IPS-NIHi7 (cell line): Measurements from ENCODE around the gene SERGEF.
A peak's percentile ranks its signal among the peaks of the same experiment; 100 is the strongest.

Experiments used
- DNase-seq: peaks from one replicate; pipeline ENCODE4 v3.0.0; 2012; ENCODE audit warnings: mixed read lengths; ENCODE audit errors: extremely low spot score

The SERGEF gene

DNA sequence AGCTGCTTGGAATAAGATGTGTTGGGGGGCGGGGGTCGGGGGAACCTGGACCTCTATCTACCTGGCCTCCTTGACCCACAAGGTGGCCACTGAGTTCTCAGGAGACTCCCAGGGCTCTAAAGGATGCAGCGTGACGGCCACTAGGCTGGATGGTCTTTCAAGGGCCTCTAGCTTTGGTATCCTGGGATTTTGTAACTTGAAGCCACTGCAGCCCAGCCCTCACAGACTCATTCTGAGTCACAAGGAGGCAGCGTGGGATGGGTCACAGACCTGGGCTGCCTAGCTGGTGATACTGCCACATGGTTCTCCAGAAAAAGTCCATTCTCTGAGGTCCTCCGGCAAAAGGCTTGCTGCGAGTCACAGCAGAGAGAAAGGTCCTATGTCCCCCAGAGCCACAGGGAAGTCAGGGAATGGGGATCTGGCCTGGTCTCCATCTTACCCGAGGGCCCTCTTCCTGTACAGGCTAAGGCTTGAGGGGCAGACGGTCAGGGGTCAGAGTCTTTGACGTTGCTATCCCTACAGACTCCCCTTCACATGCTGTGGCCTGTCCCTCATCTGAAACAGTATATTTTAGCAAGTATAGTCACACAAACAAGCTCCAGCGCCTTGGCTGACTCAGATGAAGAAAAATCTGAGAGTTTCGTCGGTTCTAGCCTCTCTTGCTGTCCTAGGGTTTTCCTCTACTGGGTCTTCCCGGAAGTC is 225.9 kb downstream of the SERGEF start:
- DNase-seq = peak; percentile 32

DNA sequence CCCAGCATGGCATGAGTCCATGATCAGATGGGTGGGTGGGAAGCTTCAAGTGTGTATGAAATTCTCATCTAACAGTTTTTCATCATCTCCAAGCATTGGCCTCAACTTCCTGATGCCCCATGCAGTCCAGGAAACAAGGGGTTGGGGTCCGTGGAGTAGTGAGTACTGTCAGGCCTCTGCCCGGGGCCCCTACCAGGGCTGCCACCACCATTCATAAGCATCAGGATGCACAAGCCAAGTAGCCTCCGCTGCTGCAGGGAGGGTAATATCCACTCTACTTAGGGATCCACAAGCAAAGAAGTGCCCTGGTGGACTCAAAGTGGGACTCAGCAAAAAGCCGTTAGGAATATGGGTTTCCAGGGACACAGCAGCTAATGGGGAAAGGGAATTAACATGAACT is 229.0 kb downstream of the SERGEF start:
- DNase-seq = no peak

DNA sequence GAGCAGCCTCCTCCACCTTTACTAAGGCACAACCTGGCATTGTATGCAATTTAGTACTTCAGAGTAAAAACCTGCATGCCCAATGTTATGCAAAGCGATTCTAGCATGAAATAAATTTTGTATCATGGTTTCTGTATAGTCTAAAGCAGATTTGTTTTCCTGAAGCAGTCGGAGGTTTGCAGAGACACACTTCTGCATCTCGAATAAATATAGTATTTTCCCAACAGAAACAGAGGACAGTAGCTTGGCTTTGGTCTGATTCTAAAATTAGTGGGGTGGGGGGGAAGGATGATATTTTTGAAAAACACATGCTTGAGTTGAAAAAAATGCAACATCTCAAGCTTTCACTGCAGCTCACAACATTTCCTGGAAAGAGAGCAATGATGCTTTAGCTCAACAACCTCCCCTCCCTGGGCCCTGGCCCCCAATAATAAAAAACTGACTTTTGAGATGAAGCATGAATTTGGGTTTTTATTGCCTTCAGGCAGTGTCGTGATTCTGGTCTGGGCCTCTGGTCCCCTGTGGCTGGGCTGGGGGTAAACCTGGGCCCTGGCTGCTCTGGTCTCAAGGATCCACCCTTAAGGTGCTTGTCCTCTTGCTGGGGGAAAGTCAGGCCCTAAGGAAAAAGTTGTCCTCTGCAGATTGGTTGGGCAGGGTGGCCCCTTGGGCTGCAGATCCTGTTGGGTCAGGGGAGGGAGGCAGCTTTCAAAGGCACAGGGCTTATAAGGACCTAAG is 230.1 kb downstream of the SERGEF start:
- no peak for DNase-seq

DNA sequence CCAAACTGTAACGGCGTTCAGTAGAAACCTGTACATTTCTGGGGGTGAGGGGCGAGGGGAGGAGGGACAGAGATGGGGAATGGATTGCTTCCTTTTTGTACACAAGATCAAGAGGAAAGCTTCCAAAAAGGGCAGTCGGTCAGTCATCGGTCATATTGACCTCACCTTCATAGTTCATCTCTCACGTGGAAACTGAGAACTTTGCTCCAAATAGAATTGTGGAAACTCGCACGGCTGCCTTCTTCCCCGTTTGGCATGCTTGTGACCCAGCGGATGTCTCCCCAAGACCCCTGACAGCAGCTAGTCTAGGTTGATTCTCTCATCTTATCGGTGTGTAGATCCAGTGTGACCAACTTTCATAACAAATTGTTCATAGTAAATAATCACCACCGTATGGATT is 230.7 kb downstream of the SERGEF start:
- DNase-seq = no peak

DNA sequence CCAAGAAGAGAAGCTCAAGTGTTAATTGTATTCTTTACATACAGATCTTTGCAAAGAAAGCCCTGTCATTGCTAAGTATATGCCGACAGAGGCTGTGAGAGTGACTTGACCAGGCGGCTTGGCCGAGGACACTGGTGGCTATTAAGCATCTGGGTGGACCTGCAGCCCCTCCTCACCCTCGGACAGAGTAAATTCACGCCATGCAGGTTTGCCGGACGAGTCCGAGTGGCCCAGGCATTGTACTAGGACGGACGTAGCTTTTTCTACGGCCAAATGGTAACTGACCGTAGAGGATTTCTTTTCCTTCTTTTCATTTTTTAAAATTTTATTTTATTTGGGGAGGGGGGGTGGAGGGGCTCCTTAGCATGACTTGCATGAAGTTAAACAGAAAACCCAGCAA is 231.2 kb downstream of the SERGEF start:
- no peak for DNase-seq

DNA sequence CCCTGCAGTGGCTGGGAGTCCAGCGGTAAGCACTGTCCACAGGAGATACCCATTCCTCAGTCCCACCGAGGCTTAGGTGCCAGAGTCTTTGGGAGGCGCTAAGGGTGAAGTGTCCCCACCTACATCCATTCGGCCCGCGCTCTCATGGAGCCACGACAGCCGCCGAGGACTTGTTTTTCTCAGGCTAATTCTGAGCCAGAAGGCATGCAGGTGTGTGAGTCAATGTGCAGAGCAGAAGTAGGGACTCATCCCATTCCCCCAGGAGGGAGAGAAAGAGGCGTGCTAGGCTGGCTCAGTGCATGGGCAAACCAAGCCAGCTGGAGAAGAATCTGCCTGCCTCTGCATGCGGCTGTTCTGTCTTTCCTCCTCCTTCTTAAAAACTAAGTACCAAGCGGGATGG is 231.6 kb downstream of the SERGEF start:
- no peak for DNase-seq

DNA sequence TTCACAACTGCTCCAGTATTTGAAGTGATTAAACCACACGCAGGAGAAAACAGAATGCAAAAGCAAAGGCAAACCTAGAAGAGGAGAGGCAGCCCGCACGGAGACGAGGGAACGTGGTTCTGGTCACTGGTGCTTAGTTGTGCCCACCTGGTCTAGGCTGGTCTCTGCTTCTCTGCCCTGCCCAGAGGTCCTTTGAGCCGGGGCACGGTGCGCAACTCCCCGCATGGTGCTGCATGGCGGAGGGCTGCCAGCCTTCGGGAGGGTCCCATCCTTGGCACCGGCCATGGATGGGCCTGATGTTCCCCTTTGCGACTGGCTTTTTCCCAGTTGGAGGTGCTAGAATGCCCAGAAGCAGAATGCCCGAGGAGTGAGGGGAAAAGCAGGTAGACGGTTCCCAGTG is 232.2 kb downstream of the SERGEF start:
- DNase-seq = no peak

DNA sequence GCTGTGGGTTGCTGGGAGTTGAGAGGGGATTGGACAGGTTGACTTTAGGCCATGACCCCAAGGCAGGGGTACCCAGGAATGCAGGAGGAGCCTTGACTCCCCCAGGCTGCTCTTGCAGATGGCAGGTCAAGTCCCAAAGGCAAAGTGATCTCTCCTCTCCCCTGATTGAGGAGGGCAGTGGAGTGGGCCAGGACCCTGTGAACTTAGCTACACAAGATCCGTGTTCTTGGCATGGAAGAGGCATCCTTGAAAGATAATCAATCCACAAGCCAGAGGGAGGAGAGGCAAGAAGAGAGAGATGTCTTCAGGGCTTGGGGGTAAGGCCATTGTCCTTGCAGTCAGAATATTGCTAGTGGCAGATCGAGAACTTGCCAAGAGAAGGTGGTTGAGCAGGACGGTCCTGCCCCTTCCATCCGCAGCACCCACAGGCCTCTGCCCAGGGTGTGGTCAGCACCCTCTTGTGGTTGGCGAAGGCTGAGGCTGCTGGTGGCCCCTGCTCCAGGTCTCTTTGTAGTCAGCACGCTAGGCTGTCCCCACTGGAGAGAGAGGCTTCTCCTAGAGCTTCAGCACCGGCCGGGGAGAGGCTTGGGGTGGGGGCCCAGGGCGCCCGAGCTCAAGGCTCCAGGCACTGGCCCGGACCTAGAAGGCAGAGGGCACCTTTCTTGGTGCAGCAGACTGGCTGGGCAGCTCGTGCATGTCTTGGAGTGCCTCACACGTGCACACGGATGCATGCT is 232.8 kb downstream of the SERGEF start:
- no peak for DNase-seq

DNA sequence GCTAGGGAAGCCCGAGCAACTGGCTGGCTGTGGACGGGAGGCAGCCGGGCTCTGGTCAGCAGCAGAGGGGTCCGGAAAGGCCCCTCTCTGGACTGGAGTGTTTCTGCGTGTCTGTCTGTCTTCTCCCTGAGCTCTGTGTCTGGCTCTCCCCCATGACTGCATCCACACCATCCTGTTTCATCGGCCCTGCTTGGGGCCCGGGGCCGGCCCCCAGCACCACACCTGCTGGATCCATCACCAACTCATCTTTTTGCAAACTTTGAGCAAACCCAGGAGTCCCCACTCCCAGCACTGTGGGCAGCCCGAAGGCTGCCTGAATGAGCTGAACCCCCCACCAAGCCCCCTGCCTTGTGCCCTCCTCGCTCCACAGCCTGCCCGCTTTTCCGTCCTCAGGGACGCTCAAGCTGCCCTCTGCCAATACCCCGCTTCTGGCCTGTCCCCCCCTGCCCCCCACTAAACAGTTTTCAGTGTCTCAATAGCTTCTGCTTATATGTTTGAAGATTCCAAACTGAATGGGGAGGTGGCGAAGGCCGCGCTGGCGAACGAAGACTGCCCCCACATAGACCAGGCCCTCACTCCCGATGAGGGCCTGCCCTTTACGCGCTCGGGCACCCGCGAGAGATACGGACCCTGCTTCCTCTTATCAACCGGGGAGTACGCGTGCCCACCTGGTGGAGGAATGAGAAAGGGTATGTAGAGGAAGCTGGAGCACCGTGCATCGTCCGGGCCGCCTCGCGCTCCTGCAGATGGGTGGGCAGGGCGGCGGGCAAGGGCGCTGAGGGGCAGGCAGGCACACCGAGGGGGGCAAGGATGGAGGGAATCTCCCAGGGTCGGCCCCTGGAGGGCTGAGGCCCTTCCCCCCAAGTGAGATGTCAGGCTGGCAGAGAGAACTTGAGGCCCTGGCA is 233.6 kb downstream of the SERGEF start:
- no peak for DNase-seq

DNA sequence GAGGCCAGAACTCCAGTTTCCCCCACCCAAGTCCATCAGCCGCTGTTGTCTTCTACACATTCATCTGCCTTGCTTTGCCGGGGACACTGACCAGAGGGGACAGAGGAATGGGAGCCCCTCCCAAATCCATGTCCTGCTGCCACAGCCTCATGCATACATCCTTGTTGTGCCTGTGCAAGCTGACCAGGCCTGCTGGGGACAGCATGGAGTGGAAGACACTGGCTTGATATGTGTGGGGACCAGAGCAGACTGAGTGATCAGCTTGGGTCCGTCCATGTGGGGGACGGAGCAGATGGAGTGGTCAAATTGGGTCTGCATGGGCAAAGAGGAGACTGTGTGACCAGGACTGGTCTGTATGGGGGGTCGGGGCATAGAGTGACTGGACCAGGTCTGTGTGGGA is 234.5 kb downstream of the SERGEF start:
- DNase-seq = no peak

DNA sequence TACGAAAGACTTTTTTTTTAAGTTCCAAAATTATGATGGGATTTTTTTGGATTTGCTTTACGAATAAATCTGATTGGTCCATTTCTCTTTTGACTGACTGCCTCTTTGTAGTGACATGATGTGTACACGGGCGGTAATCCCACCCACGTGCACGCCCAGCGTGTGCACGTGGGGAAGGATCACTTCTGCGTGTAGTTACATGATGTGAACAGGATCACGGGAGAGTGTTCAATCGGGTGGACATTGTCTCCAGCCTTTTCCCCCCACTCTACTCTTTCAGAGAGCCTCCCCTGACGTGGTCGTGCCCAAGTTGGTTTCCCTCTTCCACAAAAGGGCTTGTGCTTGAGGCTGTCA is 235.1 kb downstream of the SERGEF start:
- DNase-seq = no peak

DNA sequence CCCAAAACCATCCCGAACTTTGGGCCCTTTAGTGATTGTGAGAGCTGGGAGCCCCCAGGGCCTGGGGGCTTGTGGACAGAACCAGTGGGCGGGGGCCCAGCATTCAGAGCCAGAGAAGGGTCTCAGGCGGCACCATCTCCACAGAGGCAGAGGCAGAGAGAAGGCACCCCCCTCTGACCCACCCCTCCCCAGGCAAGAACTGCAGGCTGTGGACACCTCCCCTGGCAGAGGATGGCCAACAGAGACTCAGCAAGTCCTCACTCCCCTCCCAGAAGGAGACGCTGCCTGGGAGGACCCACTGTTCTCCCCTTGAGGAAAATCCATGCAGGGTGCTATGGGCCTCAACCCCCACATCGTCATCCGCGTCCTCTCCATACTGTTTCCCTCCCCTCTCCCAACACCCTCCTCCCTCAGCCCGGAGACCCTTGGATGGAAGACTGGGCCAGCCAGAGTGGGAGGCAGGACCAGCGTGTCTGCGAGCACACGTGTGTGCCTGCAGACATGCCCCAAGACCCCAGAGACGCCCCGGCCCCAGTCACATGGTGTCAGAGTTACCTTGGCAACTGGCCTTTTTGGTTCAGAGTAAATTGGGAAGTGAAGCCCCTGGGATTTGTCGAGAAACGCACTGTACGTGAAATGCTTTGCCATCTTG is 235.6 kb downstream of the SERGEF start:
- no peak for DNase-seq

DNA sequence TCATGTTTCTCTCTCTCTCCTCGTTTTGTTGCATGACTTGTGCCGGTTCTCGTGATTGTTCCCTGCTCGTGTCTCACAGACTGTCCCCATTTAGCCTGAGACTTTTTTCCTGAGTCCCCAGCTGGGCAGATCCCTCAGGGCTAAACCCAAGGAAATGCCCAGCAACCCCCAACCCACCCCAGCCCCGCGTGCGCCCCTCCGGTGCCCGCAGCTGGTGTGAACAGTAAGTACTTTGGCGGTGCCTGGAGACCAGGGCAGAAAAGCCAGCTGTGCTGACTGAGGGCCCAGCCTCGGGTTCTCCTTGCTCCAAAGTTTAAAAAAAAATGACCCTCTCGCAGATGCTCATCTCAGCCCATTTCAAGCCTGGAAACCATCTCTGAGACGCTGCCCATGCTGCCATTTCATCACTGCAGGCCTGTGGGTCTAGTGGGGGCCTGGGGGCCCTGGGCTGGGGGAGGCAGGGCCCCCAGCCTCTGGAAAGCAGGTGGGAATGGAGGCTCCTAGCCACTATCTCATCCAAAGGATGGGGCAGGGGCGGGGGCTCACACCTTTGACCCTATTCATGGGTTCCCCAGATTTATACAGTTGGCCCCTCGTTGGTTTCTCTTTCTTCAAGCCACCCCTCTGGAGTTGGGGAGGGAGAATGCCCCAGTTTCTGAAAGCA is 236.5 kb downstream of the SERGEF start:
- DNase-seq = no peak

DNA sequence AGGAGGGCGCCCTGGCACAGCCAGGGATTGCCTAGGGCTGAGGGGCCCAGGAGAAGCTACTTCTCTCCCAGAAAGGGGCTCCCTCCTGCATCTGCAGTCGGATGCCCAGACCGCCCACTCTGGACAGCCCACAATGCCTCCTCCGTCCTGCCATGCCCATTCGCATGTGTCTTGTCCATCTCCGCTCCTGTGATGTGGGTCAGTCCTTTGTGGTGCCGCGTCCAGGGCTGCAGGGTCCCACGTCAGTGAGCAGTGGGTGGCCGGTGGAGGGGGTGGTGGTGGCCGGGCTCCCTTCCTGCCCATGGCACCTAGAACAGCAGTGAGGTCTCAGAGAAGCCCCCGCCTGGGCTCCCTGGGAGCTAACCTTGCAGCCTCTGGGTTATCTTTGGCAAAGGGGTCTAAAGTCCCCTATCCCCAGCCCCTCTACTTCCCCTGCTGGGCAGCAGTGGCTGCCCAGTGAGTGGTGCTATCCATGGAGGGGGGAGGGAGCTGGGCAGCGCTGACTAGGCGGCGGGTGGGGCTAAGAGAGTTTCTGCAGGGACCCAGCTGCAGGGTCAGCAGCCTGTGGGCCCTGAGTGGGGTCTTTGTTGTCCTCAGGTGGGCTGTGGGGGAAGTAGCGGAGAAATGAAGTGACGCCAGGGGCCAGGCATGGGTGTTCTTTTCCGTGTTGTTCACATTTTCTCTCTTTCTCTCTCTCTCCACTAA is 237.2 kb downstream of the SERGEF start:
- DNase-seq = no peak

DNA sequence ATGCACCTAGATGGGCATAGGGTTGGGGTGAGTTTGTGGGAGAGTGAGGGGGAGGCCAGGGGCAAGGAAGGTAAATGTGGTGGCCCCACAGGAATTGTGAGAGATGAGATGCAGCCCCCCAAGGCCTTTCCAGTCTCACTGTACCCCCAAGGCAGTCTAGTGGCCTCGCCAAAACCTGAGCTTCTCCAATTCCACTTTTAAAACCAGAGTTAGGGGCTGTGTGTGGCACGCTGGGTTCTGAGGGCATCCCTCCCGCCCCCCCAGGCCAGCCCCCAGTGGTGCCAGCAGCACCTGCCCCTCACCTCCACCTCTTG is 237.9 kb downstream of the SERGEF start:
- no peak for DNase-seq

DNA sequence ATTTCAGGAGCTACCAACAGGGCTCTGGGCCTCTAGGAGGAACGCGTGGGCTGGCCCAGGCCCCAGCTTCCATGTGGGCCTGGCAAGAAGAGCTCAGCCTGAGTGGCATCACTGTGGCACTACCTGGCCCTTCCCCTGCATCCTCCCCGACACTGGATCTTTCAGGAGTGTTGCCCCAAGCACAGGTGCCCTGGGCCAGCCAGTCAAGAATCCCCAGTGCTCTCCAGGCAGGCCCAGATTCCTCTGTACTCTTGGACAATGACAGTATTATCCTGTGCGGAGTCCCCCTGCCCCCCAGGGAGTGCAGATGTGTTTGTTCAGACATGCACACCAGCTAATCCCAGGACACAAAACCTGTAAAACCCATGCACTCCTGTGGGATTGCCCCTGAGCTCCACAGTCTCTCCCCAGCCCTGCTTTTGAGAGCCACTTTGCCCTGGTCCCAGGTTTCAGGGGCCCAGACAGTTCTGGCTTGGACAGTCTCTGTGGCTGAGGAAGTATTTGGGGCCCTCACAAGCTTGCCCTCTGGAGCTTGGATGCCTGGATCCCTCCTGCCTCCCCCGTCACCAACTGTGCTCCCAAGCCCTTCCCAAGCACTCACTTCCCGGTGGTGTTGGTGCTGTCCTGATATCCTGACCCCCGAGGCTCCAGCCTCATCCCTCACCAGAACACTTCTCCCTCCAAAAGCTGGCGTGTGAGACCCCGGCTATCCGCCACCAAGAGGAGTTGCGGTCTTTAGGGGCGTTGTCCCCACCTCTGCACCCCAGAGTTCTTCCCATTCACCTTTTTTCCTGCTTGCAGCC is 238.4 kb downstream of the SERGEF start:
- DNase-seq = no peak

DNA sequence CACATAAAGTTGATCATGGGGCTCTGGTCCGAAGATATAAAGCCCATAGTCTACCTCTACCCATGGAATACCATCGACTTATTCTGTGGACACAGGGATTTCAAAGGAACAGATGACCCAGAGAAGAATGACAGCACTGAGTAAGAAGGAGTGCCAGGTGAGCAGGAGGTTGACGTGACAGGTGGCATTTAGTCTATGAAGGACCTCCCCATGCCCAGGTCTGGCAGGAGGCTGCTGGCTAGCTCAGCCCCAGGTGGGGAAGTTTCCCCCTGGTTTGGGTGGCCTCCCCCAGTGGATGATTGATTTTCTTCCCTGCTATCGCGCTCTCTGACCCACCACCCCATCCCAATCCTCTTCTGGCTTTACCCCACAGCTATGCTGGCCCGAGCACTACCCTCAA is 239.2 kb downstream of the SERGEF start:
- no peak for DNase-seq

DNA sequence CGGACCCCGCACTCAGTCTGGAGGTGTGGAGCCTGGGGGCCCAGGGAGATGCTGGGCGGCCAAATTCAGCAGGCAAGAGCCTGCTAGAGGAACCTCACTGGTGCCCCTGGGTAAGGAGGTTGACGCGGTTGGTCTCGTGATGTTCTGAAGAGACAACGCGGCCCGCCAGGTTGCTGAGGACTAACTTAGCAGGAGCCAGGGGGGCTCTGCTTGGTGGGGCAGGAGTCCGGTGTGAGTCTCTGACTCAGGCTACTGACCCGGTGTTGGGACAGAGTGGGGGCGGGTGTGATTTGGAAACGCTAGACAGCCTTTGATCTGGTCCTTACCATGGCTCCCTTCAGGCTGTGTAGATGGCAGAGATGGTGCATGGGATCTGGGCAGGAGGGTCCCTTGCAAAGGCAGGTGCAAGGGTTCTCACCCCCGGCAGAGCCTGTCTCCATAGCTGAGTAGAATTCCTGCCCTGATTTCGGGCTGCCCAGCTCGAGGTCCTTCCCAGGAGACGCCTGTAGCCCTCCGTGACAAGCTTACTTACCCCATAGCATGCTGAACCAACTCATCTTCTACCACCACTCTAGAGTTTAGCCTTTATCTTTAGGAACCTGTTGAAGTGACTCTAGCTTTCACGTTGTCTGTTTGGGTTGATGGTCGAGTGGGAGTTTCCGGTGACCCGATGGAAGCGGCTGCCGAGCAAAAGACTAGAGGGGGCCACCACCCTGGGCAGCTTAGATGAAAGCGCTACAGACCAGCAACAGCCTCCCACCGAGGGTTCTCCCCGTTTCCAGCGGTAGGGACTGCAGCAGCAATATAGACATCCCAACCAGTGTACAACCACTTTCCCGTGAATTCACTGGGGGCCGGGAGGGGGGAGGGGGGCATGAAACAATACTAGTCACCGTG is 239.9 kb downstream of the SERGEF start:
- DNase-seq = no peak
